GM18517 (cell line): ENCODE data around the gene TASP1.
A peak's percentile ranks its signal among the peaks of the same experiment; 100 is the strongest.
"Not testable (repeated sequence)": the region's sequence is repeated elsewhere in the genome, so short reads cannot be mapped to it uniquely, and the experiment has no call there.

ENCODE experiments used
- ATAC-seq: cut with Tn5 transposase; IDR thresholded peaks from one replicate; pipeline ENCODE4 v1.9.1; 2021; ENCODE audit warnings: mild to moderate bottlenecking, moderate library complexity; ENCODE audit not compliant: unreplicated experiment

The TASP1 gene

GRCh38 chr20:13403453-13403852 lies 235.3 kb downstream of the TASP1 start:
- no peak for ATAC-seq

- ATAC-seq: no peak
These were observed 235.7 kb downstream of the TASP1 start for GRCh38 chr20:13402986-13403385.

GRCh38 chr20:13402171-13402760 lies 236.5 kb downstream of the TASP1 start:
- no peak for ATAC-seq

- no peak for ATAC-seq
These were observed 237.1 kb downstream of the TASP1 start for GRCh38 chr20:13401596-13401995.

- ATAC-seq: no peak
These were observed 238.3 kb downstream of the TASP1 start for GRCh38 chr20:13400453-13400852.

- peak; percentile 52 for ATAC-seq
These were observed 241.4 kb downstream of the TASP1 start for GRCh38 chr20:13397300-13397724.

- no peak for ATAC-seq
These were observed 241.9 kb downstream of the TASP1 start for GRCh38 chr20:13396826-13397225.

- ATAC-seq: no peak
These were observed 242.7 kb downstream of the TASP1 start for GRCh38 chr20:13396022-13396421.

- ATAC-seq: no peak
These were observed 243.5 kb downstream of the TASP1 start for GRCh38 chr20:13395232-13395631.

GRCh38 chr20:13392391-13392790 lies 246.3 kb downstream of the TASP1 start:
- ATAC-seq: no peak

- no peak for ATAC-seq
These were observed 249.6 kb downstream of the TASP1 start for GRCh38 chr20:13389115-13389514.

GRCh38 chr20:13384132-13384531 lies 254.6 kb downstream of the TASP1 start:
- ATAC-seq: no peak

- ATAC-seq: no peak
These were observed 255.9 kb downstream of the TASP1 start for GRCh38 chr20:13382786-13383185.

GRCh38 chr20:13380497-13381229 lies 258.1 kb downstream of the TASP1 start:
- ATAC-seq: not testable (repeated sequence)

GRCh38 chr20:13373400-13373799 lies 265.3 kb downstream of the TASP1 start:
- no peak for ATAC-seq

GRCh38 chr20:13364278-13365170 lies 274.2 kb downstream of the TASP1 start:
- ATAC-seq: no peak

GRCh38 chr20:13363473-13363872 lies 275.3 kb downstream of the TASP1 start:
- ATAC-seq: no peak

GRCh38 chr20:13362165-13362564 lies 276.6 kb downstream of the TASP1 start:
- not testable (repeated sequence) for ATAC-seq

- not testable (repeated sequence) for ATAC-seq
These were observed 279.8 kb downstream of the TASP1 start for GRCh38 chr20:13358936-13359335.

- not testable (repeated sequence) for ATAC-seq
These were observed 280.9 kb downstream of the TASP1 start for GRCh38 chr20:13357782-13358181.

GRCh38 chr20:13356591-13356990 lies 282.1 kb downstream of the TASP1 start:
- no peak for ATAC-seq
